SU-DHL-6 (cell line): Measurements from ENCODE around the gene LCP1.

Source experiments
- H2AFZ ChIP-seq: fragments of 200-600 bp; sonication (generic); 2 replicates; pipeline ENCODE4 v1.6.1; 2014; ENCODE audit warnings: low read depth, mild to moderate bottlenecking, moderate library complexity, mixed read lengths, antibody characterized with exemption, low read length; ENCODE audit not compliant: severe bottlenecking
- H3F3A ChIP-seq: fragments of 200-600 bp; shearing (Covaris generic); 2 replicates; pipeline ENCODE4 v1.6.0; 2016; ENCODE audit warnings: antibody characterized with exemption, mild to moderate bottlenecking; ENCODE audit not compliant: insufficient read depth
- H3K27ac ChIP-seq: fragments of 200-600 bp; sonication (generic); 2 replicates; pipeline ENCODE4 v1.5.1; 2016; ENCODE audit warnings: low read depth, mild to moderate bottlenecking, low read length, moderate library complexity, mixed read lengths
- H3K27me3 ChIP-seq: fragments of 200-600 bp; sonication (generic), shearing (Covaris generic); 2 replicates; pipeline ENCODE4 v1.6.0; 2014; ENCODE audit warnings: mild to moderate bottlenecking, low read length
- H3K36me3 ChIP-seq: fragments of 200-600 bp; sonication (generic); 2 replicates; pipeline ENCODE4 v1.6.1; 2014; ENCODE audit warnings: mild to moderate bottlenecking, low read length, mixed read lengths
- H3K4me2 ChIP-seq: fragments of 300-600, 200-600 bp; shearing (Covaris generic), sonication (generic); 2 replicates; pipeline ENCODE4 v1.6.0; 2014; ENCODE audit warnings: low read length, low read depth, mild to moderate bottlenecking; ENCODE audit not compliant: poor library complexity, severe bottlenecking
- H3K4me3 ChIP-seq: fragments of 200-600 bp; sonication (generic); 2 replicates; pipeline ENCODE4 v1.5.1; 2014; ENCODE audit warnings: antibody characterized with exemption, low read length, mild to moderate bottlenecking, mixed read lengths; ENCODE audit not compliant: insufficient read depth, poor library complexity, severe bottlenecking
- H3K79me2 ChIP-seq: fragments of 200-600 bp; sonication (generic); 2 replicates; pipeline ENCODE4 v1.6.1; 2014; ENCODE audit warnings: mild to moderate bottlenecking, low read length, moderate library complexity; ENCODE audit not compliant: insufficient read depth
- H3K9ac ChIP-seq: fragments of 200-600 bp; sonication (generic); 2 replicates; pipeline ENCODE4 v1.7.0; 2014; ENCODE audit warnings: mild to moderate bottlenecking, low read length
- H3K9me2 ChIP-seq: fragments of 200-600 bp; sonication (generic); replicated peaks from 2 replicates; pipeline ENCODE4 v1.6.1; 2014; ENCODE audit warnings: low read length; ENCODE audit not compliant: insufficient read depth
- H3K9me3 ChIP-seq: fragments of 200-600 bp; sonication (generic); 2 replicates; pipeline ENCODE4 v1.6.1; 2014; ENCODE audit warnings: low read length, mixed read lengths; ENCODE audit not compliant: insufficient read depth
- H4K20me1 ChIP-seq: fragments of 200-600 bp; sonication (generic); 2 replicates; pipeline ENCODE4 v1.6.1; 2014; ENCODE audit warnings: low read depth, mild to moderate bottlenecking, antibody characterized with exemption, low read length, moderate library complexity, mixed read lengths
- CTCF ChIP-seq: fragments of 200-600 bp; sonication (generic); IDR thresholded peaks from one replicate; pipeline ENCODE4 v1.5.1; 2017; ENCODE audit warnings: antibody characterized with exemption, mild to moderate bottlenecking, low read length, moderate library complexity; ENCODE audit not compliant: insufficient read depth, poor library complexity, severe bottlenecking
- EZH2phosphoT487 ChIP-seq: fragments of 200-600 bp; sonication (generic), shearing (Covaris generic); conservative IDR thresholded peaks from 2 replicates; pipeline ENCODE4 v1.6.1; 2018; ENCODE audit warnings: mild to moderate bottlenecking, antibody characterized with exemption, low read length, moderate library complexity, mixed read lengths

Gene LCP1

GRCh38 chr13:46086985-46087384, 95.0 kb downstream of the LCP1 start:
- H3K4me2 ChIP-seq: no peak overlapping the region
- H3K79me2 ChIP-seq: no peaks in the 10 kb centered on the region
- no peak overlapping the region for H3K9ac ChIP-seq
- H3K27ac ChIP-seq: no peak overlapping the region
- H3K4me3 ChIP-seq: no peak overlapping the region
- H4K20me1 ChIP-seq: no peaks in the 10 kb centered on the region
- no peaks in the 10 kb centered on the region for H3K36me3 ChIP-seq
- H2AFZ ChIP-seq: no peak overlapping the region
- no peaks in the 10 kb centered on the region for H3F3A ChIP-seq
- no peak for TF ChIP-seq CTCF
- no peaks in the 10 kb centered on the region for H3K9me3 ChIP-seq
- H3K27me3 ChIP-seq: no peaks in the 10 kb centered on the region
- H3K9me2 ChIP-seq: no peaks in the 10 kb centered on the region

DNA sequence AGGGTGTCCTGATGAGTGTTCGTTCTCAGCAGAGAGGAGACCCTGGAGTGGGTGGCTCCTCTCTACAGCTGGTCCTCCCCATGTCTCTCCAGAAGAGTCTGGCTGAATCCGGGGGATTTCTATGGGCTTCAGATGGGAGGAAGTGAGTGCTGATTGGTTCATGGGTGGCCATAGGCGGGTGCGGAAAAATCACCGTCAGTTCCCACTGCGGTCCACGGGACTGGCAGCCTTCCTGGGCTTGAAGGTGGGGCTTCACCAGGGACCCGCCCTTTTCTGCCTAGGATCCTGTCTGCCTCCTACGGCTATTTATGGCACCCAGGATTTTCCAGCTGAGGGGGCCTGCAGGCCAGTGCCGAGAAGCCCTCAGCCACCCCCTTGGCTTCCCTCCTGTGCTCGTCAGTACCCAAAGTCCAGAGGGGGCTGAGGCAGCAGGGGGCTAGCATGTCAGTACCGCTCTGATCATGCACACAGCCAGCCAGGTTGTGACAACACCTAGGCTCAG, 95.5 kb downstream of the LCP1 start:
- no peak for TF ChIP-seq CTCF
- TF ChIP-seq EZH2phosphoT487: no peak
- no peak overlapping the region for H3K4me2 ChIP-seq
- no peaks in the 10 kb centered on the region for H3K9me3 ChIP-seq
- no peaks in the 10 kb centered on the region for H3K79me2 ChIP-seq
- H3K27me3 ChIP-seq: no peaks in the 10 kb centered on the region
- no peaks in the 10 kb centered on the region for H3K9me2 ChIP-seq
- H4K20me1 ChIP-seq: no peaks in the 10 kb centered on the region
- H3K27ac ChIP-seq: no peak overlapping the region
- no peaks in the 10 kb centered on the region for H3F3A ChIP-seq
- H2AFZ ChIP-seq: no peak overlapping the region
- H3K9ac ChIP-seq: no peak overlapping the region
- no peak overlapping the region for H3K4me3 ChIP-seq
- H3K36me3 ChIP-seq: no peaks in the 10 kb centered on the region

DNA sequence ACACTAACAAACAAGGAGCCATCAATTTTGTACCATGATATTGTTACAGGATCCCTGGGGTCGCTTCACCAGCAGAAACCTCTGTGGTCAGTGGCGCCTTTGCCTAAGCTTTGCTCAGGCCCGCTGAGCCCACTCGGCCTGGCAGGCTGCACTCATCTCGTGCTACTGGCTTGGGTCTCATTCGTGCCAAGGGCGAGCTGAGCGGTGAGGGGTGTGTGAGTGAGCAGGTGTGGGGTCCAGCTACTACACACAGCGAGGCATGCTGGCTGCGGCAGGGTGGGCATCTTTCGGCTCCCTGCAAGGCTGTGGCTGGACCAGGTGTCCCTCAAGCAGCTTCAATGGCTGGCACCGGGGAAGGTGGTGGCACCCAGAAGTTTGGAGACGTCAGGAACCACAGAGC, 96.2 kb downstream of the LCP1 start:
- Histone ChIP-seq H3K27me3 (no peaks in the 10 kb centered on the region), H3K4me3 (no peak overlapping the region), H3K9me2 (no peaks in the 10 kb centered on the region), H2AFZ (no peak overlapping the region), H3K4me2 (no peak overlapping the region), H3K79me2 (no peaks in the 10 kb centered on the region), H4K20me1 (no peaks in the 10 kb centered on the region), H3K36me3 (no peaks in the 10 kb centered on the region), H3K9me3 (no peaks in the 10 kb centered on the region), H3K9ac (no peak overlapping the region), H3K27ac (no peak overlapping the region), H3F3A (no peaks in the 10 kb centered on the region)
- TF ChIP-seq CTCF (no peak), EZH2phosphoT487 (no peak)
